PC-3 (cell line): Measurements from ENCODE around the gene WDFY1.

ENCODE experiments used
- CTCF ChIP-seq: fragments of 300-600 bp; sonication (generic); conservative IDR thresholded peaks from 2 replicates; pipeline ENCODE4 v1.5.1; 2017; ENCODE audit warnings: antibody characterized with exemption, low read depth, mild to moderate bottlenecking, low read length
- EZH2 ChIP-seq: fragments of 300-600 bp; sonication (generic); IDR thresholded peaks from one replicate; pipeline ENCODE4 v1.6.1; 2017; ENCODE audit warnings: antibody characterized with exemption, mild to moderate bottlenecking, low read length; ENCODE audit not compliant: unreplicated experiment
- EZH2phosphoT487 ChIP-seq: fragments of 300-600 bp; sonication (generic); IDR thresholded peaks from 2 replicates; pipeline ENCODE4 v1.6.1; 2018; ENCODE audit warnings: mild to moderate bottlenecking, antibody characterized with exemption, low read length, borderline replicate concordance

- no peak for TF ChIP-seq CTCF
- no peak for TF ChIP-seq EZH2
- TF ChIP-seq EZH2phosphoT487, result no peak
Observed at GRCh38 chr2:223957092-223957851, 12.1 kb upstream of the WDFY1 start, which contains the start of gene MRPL44.
